ENCODE data around the gene GGCX.
"Not testable (repeated sequence)": the region's sequence is repeated elsewhere in the genome, so short reads cannot be mapped to it uniquely, and the experiment has no call there.

Gene GGCX

DNA sequence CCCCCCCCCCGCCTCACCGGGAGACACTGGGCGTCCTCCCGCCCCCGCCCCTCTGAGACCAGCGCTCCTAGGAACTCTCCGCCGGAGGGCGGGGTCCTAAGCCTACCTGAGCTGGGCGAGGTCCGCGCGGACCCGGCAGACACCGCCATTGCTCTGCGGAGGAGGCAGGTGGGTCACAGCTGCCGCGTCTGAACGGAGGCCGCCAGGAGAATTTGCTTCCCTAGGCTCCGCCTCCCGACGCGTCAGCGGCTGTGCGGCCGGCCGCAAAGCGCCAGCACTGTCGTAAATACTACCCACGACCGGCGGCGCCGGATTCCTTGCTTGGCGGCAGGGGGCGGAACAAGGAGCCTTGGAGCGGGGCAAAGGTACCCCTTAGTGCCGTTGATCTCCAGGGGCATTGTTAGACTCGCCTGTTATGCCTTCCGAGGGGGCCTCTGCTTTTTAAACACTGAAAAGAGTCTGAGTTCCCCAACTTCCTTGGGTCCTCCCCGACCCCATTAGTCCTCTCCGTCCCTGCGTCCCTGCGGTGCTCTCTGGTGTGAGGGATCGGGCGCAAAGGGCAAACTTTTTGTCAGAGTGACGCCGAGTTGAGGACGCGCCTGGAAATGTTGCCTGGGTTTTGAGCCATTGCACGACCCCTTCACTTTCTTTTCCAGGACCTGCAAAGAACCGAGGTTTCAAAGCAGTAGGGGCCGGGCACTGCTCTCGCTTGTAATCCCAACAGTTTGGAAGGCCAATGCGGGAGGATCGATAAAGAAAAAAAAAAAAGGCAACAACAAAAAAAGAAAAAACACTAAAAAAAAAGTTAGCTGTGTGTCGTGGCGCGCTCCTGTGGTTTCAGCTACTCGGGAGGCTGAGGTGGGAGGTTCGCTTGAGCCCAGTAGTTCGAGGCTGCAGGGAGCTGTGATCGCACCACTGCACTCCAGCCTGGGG is at the start of gene GGCX:
TSS of gene GGCX (minus strand) at position 214 of the 933 bp plus-strand sequence. CDS start at position 149, 65 bp downstream.
- TF ChIP-seq ZNF384 (IDR thresholded peaks at IDR 0.05) (peak; percentile 41; the same call in 1 of the 2 replicates), CTBP1 (IDR thresholded peaks at IDR 0.05; ENCODE audit: borderline replicate concordance) (no peak), FOXM1 (IDR thresholded peaks at IDR 0.05; ENCODE audit: borderline replicate concordance) (no peak)
- peak; percentile 93 for DNase-seq (ENCODE audit: extremely low spot score)
- ChIA-PET CTCF (interaction anchor here (0.6 to 0.9 kb wide), 3 partner anchors 27 to 142 kb away, joined by 3 to 6 read pairs (median 3); no protein-coding TSS in a partner anchor), POLR2A (interaction anchor here (0.7 to 4.0 kb wide), 21 partner anchors 9 to 173 kb away, joined by 3 to 30 read pairs (median 5); partner anchors contain the start of genes C2orf68, MAT2A, RNF181 and SH2D6)

DNA sequence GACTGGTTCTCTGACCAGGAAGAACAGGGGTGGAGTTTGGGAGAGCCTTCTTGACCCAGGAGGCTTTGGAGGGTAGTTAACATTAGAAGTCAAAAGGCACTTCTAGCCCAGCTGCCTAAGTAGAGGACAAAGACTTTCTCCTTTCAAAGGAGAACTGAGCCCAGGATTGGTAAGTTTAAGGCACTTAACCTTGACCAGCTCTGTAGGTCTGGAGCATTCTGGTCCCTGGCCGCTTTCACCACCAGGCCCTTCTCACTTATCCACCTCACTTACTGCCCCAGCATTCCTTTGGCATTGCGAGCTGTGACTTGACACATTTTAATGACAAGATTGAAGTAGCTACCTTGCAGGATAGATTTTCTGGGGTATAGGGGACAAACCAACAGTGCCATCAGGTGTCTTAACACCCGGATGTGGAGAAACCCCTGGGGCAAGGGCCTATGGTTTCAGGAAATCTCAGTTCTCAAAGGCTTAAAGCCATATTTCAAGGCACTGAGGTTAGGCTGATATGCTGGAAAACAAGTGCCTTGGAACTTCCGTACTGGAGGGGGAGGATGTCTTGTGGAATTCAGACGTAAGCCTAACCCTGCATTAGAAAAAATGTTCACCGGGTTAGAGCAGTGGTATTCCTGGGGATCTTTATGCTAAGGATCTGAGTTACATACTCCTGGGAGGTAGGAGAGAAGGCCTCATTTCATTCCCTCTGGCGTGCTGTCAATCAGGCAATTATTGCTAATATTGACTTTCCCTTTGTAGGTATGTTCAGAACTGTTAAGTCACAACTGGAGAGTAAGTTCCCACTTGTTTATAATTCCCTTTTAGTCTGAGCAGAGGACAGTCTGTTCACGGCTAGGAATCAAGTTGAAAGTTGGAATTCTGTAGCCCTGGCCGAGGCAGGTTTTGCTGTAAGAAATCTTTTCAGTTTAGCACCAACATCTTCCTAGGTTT is 46.2 kb upstream of the GGCX start:
- CTCF ChIA-PET: no interaction called here
- POLR2A ChIA-PET: interaction anchor here (0.8 to 3.5 kb wide), 2 partner anchors 8 to 12 kb away, joined by 3 to 20 read pairs; partner anchors contain the start of genes RNF181 and USP39
- no peak for TF ChIP-seq SP1 (IDR thresholded peaks at IDR 0.05)
- TF ChIP-seq NFRKB (IDR thresholded peaks at IDR 0.05): no peak
- no peak for DNase-seq (ENCODE audit: extremely low spot score)

DNA sequence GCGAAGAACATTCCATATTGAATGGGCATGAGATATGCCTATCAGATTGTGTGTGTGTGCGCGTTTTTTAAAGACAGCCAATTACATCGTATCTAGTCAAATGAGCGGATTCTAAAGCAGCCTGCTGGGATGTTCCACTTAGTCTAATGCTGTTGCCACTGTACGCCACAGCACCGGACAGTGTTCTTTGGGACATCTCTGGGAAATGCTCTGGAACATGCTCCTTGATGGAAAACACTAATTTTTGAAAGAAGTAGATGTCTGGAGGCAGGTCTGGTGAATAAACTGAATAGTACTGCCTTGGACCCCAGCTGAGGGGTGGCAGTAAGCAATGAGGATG is 44.8 kb upstream of the GGCX start:
- ChIA-PET CTCF (interaction anchor here (0.7 kb wide), 1 partner anchor 115 kb away, joined by 3 read pairs; no protein-coding TSS in a partner anchor), POLR2A (interaction anchor here (0.9 to 3.5 kb wide), 2 partner anchors 11 to 28 kb away, joined by 3 to 20 read pairs; partner anchors contain the start of genes RNF181 and VAMP8)
- no peak for DNase-seq (ENCODE audit: extremely low spot score)
- TF ChIP-seq SP1 (IDR thresholded peaks at IDR 0.05): no peak
- no peak for TF ChIP-seq SUZ12 (IDR thresholded peaks at IDR 0.05)
- TF ChIP-seq, protein P1, sequence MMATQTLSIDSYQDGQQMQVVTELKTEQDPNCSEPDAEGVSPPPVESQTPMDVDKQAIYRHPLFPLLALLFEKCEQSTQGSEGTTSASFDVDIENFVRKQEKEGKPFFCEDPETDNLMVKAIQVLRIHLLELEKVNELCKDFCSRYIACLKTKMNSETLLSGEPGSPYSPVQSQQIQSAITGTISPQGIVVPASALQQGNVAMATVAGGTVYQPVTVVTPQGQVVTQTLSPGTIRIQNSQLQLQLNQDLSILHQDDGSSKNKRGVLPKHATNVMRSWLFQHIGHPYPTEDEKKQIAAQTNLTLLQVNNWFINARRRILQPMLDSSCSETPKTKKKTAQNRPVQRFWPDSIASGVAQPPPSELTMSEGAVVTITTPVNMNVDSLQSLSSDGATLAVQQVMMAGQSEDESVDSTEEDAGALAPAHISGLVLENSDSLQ (IDR thresholded peaks at IDR 0.05): no peak
- no peak for TF ChIP-seq FOXM1 (IDR thresholded peaks at IDR 0.05; ENCODE audit: borderline replicate concordance)
- TF ChIP-seq L3MBTL2 (conservative IDR thresholded peaks at IDR 0.05): no peak
- no peak for TF ChIP-seq ARNT (IDR thresholded peaks at IDR 0.05)
- TF ChIP-seq FOXA1 (IDR thresholded peaks at IDR 0.05): no peak
- no peak for TF ChIP-seq CTBP1 (IDR thresholded peaks at IDR 0.05; ENCODE audit: borderline replicate concordance)
- no peak for TF ChIP-seq LEF1 (IDR thresholded peaks at IDR 0.05; ENCODE audit: borderline replicate concordance)
- no peak for TF ChIP-seq TARDBP (IDR thresholded peaks at IDR 0.05)
- TF ChIP-seq ELF4 (IDR thresholded peaks at IDR 0.05): no peak

DNA sequence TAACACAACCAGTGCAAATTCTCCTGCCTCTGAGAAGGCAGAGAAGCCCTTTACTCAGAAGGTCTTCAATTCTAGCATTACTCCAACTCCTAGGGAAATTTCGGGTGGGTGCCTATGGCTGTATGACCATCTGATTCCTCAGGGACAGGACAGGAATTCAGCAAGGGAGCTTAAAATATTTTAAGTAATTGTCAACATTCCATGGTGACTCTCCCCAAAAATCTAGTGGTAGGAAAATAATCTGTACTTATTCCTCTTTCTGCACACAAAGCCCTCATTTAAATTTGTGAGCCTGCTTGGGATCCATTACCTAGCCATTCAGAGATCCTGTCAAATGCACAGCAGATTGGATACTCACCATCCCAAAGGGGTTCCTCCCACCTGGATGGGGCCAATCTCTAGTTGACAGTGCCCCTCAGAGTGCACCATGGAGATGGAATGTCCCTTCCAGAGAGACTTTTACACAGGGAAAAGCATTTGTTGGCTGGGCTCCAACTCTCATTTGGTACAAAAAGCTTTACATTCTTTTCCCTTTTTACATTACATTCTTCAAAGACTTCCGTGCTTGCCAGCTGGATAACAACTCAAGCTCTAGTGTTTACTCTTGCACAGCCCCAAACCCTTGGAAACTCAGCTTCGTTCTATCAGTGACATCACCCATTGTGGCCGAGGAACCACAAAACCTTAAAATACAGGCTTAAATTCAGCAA is 44.3 kb upstream of the GGCX start:
- ChIA-PET POLR2A (interaction anchor here (0.9 to 3.5 kb wide), 2 partner anchors 10 to 28 kb away, joined by 3 to 20 read pairs; partner anchors contain the start of genes RNF181 and VAMP8), CTCF (interaction anchor here (0.7 kb wide), 1 partner anchor 116 kb away, joined by 3 read pairs; no protein-coding TSS in a partner anchor)
- no peak for DNase-seq (ENCODE audit: extremely low spot score)
- TF ChIP-seq FOXK2 (IDR thresholded peaks at IDR 0.05): no peak
- no peak for TF ChIP-seq LEF1 (IDR thresholded peaks at IDR 0.05; ENCODE audit: borderline replicate concordance)
- TF ChIP-seq, protein P1 (IDR thresholded peaks at IDR 0.05): no peak
- TF ChIP-seq NFRKB (IDR thresholded peaks at IDR 0.05): no peak
- no peak for TF ChIP-seq BHLHE40 (IDR thresholded peaks at IDR 0.05; ENCODE audit: borderline replicate concordance)
- no peak for TF ChIP-seq ARNT (IDR thresholded peaks at IDR 0.05)
- TF ChIP-seq ELF4 (IDR thresholded peaks at IDR 0.05): no peak
- TF ChIP-seq CTBP1 (IDR thresholded peaks at IDR 0.05; ENCODE audit: borderline replicate concordance): no peak
- TF ChIP-seq L3MBTL2 (conservative IDR thresholded peaks at IDR 0.05): no peak
- no peak for TF ChIP-seq FOXA1 (IDR thresholded peaks at IDR 0.05)
- TF ChIP-seq SUZ12 (IDR thresholded peaks at IDR 0.05): no peak
- no peak for TF ChIP-seq TARDBP (IDR thresholded peaks at IDR 0.05)
- TF ChIP-seq HDGF (IDR thresholded peaks at IDR 0.05; ENCODE audit: borderline replicate concordance): no peak
- no peak for TF ChIP-seq ZNF384 (IDR thresholded peaks at IDR 0.05)
- TF ChIP-seq FOXM1 (IDR thresholded peaks at IDR 0.05; ENCODE audit: borderline replicate concordance): no peak

DNA sequence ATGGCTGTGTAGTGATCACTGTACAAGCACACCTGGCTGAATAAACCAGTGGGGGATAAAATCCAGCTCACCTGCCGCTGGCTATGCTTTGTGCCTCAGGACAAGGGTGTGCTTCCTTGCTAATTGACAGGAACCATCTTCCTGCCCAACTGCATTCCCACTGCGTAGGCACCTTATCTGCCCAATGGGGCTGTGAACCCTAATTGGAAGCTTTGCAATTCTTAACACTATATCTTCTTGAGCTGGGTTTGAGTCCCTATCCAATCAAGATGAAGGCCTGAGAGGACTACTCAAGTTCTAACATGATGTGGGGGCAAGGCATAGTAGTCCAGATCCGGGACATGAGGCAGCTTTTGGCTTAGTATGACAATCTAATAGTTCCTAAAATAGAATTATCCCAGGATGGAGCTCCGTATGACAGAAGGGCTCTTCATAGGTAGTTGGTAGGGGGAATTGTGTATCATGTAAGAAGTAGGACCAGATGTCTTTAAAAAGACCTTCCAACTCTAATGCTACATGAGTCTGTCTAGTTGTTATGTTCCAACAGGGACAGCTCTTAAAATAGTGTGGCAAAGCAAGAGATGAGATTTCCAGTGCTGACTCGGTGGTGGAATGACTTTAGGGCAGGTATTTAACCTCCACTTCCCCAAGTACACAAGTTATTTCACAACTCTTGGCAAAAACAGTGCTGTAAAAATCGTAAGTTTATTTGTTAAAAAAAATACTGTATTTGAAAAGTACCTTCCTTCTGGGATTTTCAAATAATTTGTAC is 43.5 kb upstream of the GGCX start:
- ChIA-PET CTCF (interaction anchor here (0.6 kb wide), 1 partner anchor 153 kb away, joined by 3 read pairs; no protein-coding TSS in a partner anchor), POLR2A (interaction anchor here (1.1 to 3.5 kb wide), 2 partner anchors 9 to 44 kb away, joined by 4 to 20 read pairs; partner anchors contain the start of genes GGCX and RNF181)
- TF ChIP-seq ELF4 (IDR thresholded peaks at IDR 0.05): no peak
- no peak for TF ChIP-seq ZNF384 (IDR thresholded peaks at IDR 0.05)
- no peak for DNase-seq (ENCODE audit: extremely low spot score)

DNA sequence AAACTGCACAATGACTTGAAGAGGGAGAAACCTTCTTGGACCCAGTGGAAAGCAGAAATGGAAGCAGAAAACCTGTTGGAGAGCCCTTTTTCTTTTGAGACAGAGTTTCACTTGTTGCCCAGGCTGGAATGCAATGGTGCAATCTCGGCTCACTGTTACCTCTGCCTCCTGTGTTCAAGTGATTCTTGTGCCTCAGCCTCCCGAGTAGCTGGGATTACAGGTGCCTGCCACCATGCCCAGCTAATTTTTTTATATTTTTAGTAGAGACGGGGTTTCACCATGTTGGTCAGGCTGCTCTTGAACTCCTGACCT is 42.8 kb upstream of the GGCX start:
- DNase-seq (ENCODE audit: extremely low spot score); CTCF ChIA-PET: not testable (repeated sequence)
- POLR2A ChIA-PET: interaction anchor here (1.1 to 3.5 kb wide), 2 partner anchors 9 to 43 kb away, joined by 4 to 20 read pairs; partner anchors contain the start of genes GGCX and RNF181

Data from HEK293T (cell line).